ENCODE measurements around the gene SMG6.

DNA sequence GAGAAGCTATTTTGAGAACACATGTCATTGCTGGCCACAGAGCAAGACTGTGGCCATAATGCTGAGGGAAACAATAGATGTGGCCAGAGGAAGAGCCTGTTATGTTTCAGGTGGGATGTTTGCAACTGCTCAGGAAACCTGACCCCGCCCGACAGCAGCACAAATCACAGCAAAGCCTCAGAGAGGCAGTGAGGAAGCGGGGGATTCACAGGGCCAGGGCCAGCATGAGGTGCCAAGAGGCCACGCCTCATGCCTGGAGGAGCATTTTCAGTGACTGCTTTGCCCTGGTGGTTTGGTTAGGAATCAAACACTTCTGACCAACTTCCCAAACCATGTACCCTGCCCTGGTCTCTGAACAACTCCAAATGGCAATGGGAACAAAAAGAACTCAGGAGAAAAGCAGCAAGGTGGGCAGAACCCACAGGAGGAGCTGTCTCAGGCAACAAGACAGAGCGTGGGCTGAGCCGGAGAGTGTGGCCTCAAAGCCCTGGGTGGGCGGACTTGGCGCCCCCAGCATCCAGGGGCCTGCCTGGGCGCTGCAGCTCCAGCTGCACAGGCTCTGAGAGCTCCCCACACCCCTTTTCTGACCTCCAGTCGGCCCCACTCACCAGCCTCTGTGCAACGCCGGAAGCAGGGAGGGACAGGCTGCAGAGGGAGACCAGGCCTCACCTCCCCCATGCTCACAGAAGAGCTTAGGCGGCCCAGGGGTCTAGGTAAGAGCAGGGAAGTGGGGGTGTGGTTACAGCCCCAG, 228.1 kb downstream of the SMG6 start:
- peak; percentile 8; the same call in 1 of the 2 replicates for TF ChIP-seq ZNF565 (CRISPR knock-in tag; conservative IDR thresholded peaks at IDR 0.05; ENCODE audit: low read depth)
- TF ChIP-seq GLIS3 (CRISPR knock-in tag; IDR thresholded peaks at IDR 0.05), result 0 out of 2 replicates have a peak, but pooled peaks have one; percentile 60
- no peak for TF ChIP-seq ZFP30 (CRISPR knock-in tag; IDR thresholded peaks at IDR 0.05)
- TF ChIP-seq ZC3H10 (CRISPR knock-in tag; IDR thresholded peaks at IDR 0.05), result no peak
- no peak for TF ChIP-seq PATZ1 (CRISPR knock-in tag; IDR thresholded peaks at IDR 0.05; ENCODE audit: borderline replicate concordance)
- TF ChIP-seq ZFP3 (CRISPR knock-in tag; IDR thresholded peaks at IDR 0.05), result no peak
- no peak for TF ChIP-seq ZNF8 (CRISPR knock-in tag; IDR thresholded peaks at IDR 0.05)
- no peak for TF ChIP-seq ISL1 (CRISPR knock-in tag; IDR thresholded peaks at IDR 0.05)
- TF ChIP-seq, protein P1, sequence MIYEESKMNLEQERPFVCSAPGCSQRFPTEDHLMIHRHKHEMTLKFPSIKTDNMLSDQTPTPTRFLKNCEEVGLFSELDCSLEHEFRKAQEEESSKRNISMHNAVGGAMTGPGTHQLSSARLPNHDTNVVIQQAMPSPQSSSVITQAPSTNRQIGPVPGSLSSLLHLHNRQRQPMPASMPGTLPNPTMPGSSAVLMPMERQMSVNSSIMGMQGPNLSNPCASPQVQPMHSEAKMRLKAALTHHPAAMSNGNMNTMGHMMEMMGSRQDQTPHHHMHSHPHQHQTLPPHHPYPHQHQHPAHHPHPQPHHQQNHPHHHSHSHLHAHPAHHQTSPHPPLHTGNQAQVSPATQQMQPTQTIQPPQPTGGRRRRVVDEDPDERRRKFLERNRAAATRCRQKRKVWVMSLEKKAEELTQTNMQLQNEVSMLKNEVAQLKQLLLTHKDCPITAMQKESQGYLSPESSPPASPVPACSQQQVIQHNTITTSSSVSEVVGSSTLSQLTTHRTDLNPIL (CRISPR knock-in tag; IDR thresholded peaks at IDR 0.05; ENCODE audit: low read depth), result no peak
- peak; percentile 74; the same call in 1 of the 2 replicates for TF ChIP-seq ZNF70 (CRISPR knock-in tag; IDR thresholded peaks at IDR 0.05)
